A375 (cell line): ENCODE data around the gene ABLIM2. TPM values are rescaled to one million over a fixed set of nuclear protein-coding genes. Genes with fewer than 3 reads are reported as not detected.

ENCODE experiments used
- small RNA-seq: library from RNA; depleted of rRNA; stranded (forward); fragments of <200 nt; gene quantifications from one replicate; pipeline ENCODE3, GENCODE V24; 2014
- total RNA-seq: library from RNA; depleted of rRNA; stranded (reverse); fragments of >200 nt; shearing (Covaris generic); gene quantifications from 2 replicates; pipeline ENCODE4 v1.2.3, GENCODE V29; 2014; rRNA removed

ABLIM2 gene
- 0.13 TPM in 1 of 2 replicates, not detected in the other for total RNA-seq

GRCh38 chr4:8158710-8159536 lies at the start of gene ABLIM2:
TSS of gene ABLIM2 (minus strand) at chr4:8158813. CDS start at chr4:8158689, 124 bp downstream.

GRCh38 chr4:8198906-8199593 lies 40.4 kb upstream of the ABLIM2 start, which contains the start of gene SH3TC1:
TSS of gene SH3TC1 (plus strand) at chr4:8199290. CDS start at chr4:8205195, 5,905 bp downstream.

GRCh38 chr4:7939377-7940108 lies 219.1 kb downstream of the ABLIM2 start, which contains the start of gene AFAP1:
TSS of gene AFAP1 (minus strand) at chr4:7939861. CDS start at chr4:7872078, 67,783 bp downstream.

Small RNA genes lying within 50 kb of the gene (small RNA-seq; reads per million reads assigned to genes)
- gene MIR95 = not detected

Other genes starting within 250 kb of the ABLIM2 start
- gene AFAP1, start 219.0 kb downstream of the ABLIM2 start, total RNA-seq = 73.9 and 75.3 TPM in 2 replicates
- gene SH3TC1, start 40.5 kb upstream of the ABLIM2 start, total RNA-seq = 19.3 and 22.5 TPM in 2 replicates
- gene HTRA3, start 110.9 kb upstream of the ABLIM2 start, total RNA-seq = 0.80 and 1.1 TPM in 2 replicates